ENCODE measurements around the gene VPS45.

The VPS45 gene

GRCh38 chr1:150150133-150151021 is 82.8 kb downstream of the VPS45 start:
- H3K27ac ChIP-seq: peak overlapping the region; percentile 96
- TF ChIP-seq, protein P1, sequence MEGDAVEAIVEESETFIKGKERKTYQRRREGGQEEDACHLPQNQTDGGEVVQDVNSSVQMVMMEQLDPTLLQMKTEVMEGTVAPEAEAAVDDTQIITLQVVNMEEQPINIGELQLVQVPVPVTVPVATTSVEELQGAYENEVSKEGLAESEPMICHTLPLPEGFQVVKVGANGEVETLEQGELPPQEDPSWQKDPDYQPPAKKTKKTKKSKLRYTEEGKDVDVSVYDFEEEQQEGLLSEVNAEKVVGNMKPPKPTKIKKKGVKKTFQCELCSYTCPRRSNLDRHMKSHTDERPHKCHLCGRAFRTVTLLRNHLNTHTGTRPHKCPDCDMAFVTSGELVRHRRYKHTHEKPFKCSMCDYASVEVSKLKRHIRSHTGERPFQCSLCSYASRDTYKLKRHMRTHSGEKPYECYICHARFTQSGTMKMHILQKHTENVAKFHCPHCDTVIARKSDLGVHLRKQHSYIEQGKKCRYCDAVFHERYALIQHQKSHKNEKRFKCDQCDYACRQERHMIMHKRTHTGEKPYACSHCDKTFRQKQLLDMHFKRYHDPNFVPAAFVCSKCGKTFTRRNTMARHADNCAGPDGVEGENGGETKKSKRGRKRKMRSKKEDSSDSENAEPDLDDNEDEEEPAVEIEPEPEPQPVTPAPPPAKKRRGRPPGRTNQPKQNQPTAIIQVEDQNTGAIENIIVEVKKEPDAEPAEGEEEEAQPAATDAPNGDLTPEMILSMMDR (IDR thresholded peaks at IDR 0.05; ENCODE audit: low read depth, low read length): no peak
- no peaks in the 10 kb centered on the region for H3K27me3 ChIP-seq (ENCODE audit: insufficient read depth, low read depth, severe bottlenecking)

DNA sequence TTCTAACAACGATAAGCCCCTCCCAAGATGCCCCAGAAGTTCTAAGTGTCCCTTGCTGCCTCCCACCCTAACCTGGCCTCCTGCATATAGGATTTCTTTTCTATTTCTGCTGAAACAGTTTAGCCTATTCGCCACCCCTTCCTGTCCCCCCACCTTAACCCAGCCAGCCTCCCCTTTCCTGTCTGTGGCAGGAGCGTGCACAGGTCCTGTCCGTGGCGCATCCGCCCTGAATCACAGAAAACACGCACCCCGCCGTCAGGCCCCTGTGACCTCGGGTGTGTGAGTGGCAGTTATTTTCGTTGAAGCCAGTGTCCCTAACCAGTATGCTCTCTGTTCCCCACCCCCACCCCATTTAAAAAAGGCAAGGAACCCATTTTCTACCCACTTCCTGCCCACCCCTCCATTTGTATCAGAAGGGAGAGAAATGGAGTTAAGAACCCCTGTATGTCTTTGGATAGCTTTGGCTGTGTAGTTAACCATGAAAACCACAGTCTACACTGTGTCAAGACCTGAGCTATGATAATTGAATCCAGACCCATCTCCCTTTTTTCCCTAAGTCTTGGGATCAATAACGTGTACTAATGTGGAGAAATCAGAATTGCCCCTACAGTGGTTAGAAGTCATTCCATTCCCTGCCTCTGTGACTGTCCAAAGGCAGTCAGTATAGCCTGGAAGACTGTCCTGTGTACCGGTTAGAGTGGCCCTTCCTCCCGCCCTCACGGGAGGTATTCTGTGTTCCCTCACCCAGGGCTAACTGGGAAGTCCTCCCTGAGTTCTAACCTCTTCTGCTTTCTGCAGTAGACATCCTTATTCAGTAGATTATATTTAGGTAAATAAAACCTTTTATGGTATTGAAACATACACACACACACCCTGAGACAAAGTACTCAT is 84.0 kb downstream of the VPS45 start:
- peak; percentile 9 for DNase-seq
- no peak overlapping the region for H3K27ac ChIP-seq
- TF ChIP-seq, protein P1 (IDR thresholded peaks at IDR 0.05; ENCODE audit: low read depth, low read length): no peak
- no peaks in the 10 kb centered on the region for H3K27me3 ChIP-seq (ENCODE audit: insufficient read depth, low read depth, severe bottlenecking)
- peak overlapping the region; percentile 64 for H3K4me3 ChIP-seq (ENCODE audit: low read depth, low read length)
- peaks cover 60% of the 10 kb centered on the region for H3K36me3 ChIP-seq
- no peaks in the 10 kb centered on the region for H3K9me3 ChIP-seq (ENCODE audit: severe bottlenecking)

More at GRCh38 chr1:150150133-150151021, 82.8 kb downstream of the VPS45 start:
- H3K36me3 ChIP-seq: peaks cover 48% of the 10 kb centered on the region
- peak; percentile 59 for DNase-seq
- peak overlapping the region; percentile 64 for H3K4me3 ChIP-seq (ENCODE audit: low read depth, low read length)
- no peaks in the 10 kb centered on the region for H3K9me3 ChIP-seq (ENCODE audit: severe bottlenecking)

GRCh38 chr1:150152182-150152536 is 84.6 kb downstream of the VPS45 start:
- Histone ChIP-seq H3K9me3 (ENCODE audit: severe bottlenecking) (no peaks in the 10 kb centered on the region), H3K27me3 (ENCODE audit: insufficient read depth, low read depth, severe bottlenecking) (no peaks in the 10 kb centered on the region), H3K36me3 (peaks cover 66% of the 10 kb centered on the region), H3K4me3 (ENCODE audit: low read depth, low read length) (no peak overlapping the region), H3K27ac (no peak overlapping the region)
- TF ChIP-seq, protein P1 (IDR thresholded peaks at IDR 0.05; ENCODE audit: low read depth, low read length): no peak
- DNase-seq: peak; percentile 5

DNA sequence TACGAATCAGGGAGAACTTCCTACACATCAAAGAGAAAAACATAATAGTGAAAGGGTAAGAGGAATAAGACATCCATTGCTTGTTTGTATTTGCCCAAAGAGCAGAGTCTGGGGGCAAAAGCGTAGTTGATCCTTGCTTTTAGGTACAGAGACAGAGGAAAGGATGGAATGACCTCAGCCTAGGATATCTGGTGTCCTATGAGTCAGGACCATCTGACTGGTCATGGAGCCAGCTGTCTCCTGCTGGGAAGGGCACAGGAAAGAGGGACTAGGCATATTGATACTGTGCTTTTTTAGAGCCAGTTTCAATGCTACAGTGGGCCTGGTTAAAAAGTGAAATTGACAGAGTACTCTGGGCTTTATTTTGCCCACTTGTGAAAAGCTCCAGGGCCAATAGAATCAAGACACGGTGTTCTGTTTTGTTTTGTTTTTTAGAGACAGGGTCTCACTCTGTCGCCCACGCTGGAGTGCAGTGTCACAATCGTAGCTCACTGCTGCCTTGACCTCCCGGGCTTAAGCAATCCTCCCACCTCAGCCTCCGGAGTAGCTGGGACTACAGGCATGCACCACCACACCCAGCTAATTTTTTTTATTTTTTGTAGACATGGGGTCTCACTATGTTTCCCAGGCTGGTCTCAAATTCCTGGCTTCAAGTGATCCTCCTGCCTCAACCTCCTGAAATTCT is 85.3 kb downstream of the VPS45 start:
- H3K27me3 ChIP-seq (ENCODE audit: insufficient read depth, low read depth, severe bottlenecking): no peaks in the 10 kb centered on the region
- no peaks in the 10 kb centered on the region for H3K9me3 ChIP-seq (ENCODE audit: severe bottlenecking)
- TF ChIP-seq, protein P1 (IDR thresholded peaks at IDR 0.05; ENCODE audit: low read depth, low read length): no peak
- DNase-seq: no peak
- peaks cover 74% of the 10 kb centered on the region for H3K36me3 ChIP-seq
- no peak overlapping the region for H3K4me3 ChIP-seq (ENCODE audit: low read depth, low read length)
- no peak overlapping the region for H3K27ac ChIP-seq

DNA sequence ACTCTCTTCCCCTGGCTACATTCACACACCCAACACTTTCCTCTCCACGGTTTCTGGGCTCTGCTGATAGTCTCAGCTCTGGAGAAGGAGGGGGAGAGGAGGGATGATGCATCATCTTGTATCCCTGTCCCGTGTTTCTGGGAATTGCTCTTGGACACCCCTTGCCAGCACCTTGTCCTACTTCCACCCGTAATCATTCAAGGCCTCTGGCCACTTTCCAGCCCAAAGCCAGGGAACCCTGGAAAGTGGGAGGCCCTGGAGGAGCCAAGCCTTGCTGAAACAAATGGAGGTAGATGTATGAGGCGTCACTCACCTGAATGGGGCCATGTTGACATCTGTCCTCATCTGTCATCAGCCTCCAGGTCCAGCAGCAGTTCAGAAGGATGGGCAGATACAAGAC is 86.6 kb downstream of the VPS45 start:
- H3K27ac ChIP-seq: no peak overlapping the region
- peaks cover 86% of the 10 kb centered on the region for H3K36me3 ChIP-seq
- DNase-seq: no peak
- H3K4me3 ChIP-seq (ENCODE audit: low read depth, low read length): no peak overlapping the region
- TF ChIP-seq, protein P1 (IDR thresholded peaks at IDR 0.05; ENCODE audit: low read depth, low read length): no peak
- H3K9me3 ChIP-seq (ENCODE audit: severe bottlenecking): no peaks in the 10 kb centered on the region
- no peaks in the 10 kb centered on the region for H3K27me3 ChIP-seq (ENCODE audit: insufficient read depth, low read depth, severe bottlenecking)

All from WERI-Rb-1 (cell line).